IPS-11a (cell line): ENCODE measurements around the gene ATG4A.

Experiments
- H3K4me3 ChIP-seq: one replicate; pipeline ENCODE4 v1.5.1; 2013; ENCODE audit warnings: low read depth, low read length, control low read depth

The ATG4A gene

GRCh38 chrX:108091264-108091877 is at the start of gene ATG4A, which contains the start of gene PSMD10:
ATG4A (plus strand) TSS chrX:108091778; CDS start chrX:108091827, 49 bp downstream.
PSMD10 (minus strand) TSS chrX:108091542; CDS start chrX:108091520, 22 bp downstream.
- peak within 1 kb of the TSS; percentile 69 for H3K4me3 ChIP-seq

- no peak within 1 kb of the TSS for H3K4me3 ChIP-seq
These were observed 46.9 kb upstream of the ATG4A start, which contains the start of gene VSIG1 for GRCh38 chrX:108044554-108045256. VSIG1 (plus strand) TSS chrX:108045065; CDS start chrX:108045131, 66 bp downstream.

GRCh38 chrX:108049649-108050048 is 41.9 kb upstream of the ATG4A start:
- H3K4me3 ChIP-seq = no peak overlapping the region

- H3K4me3 ChIP-seq = no peak overlapping the region
These were observed 38.4 kb upstream of the ATG4A start for GRCh38 chrX:108053218-108053617.

- no peak overlapping the region for H3K4me3 ChIP-seq
These were observed 36.0 kb upstream of the ATG4A start for GRCh38 chrX:108055546-108055945.

GRCh38 chrX:108059801-108060200 is 31.8 kb upstream of the ATG4A start:
- no peak overlapping the region for H3K4me3 ChIP-seq

- no peak overlapping the region for H3K4me3 ChIP-seq
These were observed 27.6 kb upstream of the ATG4A start for GRCh38 chrX:108064001-108064400.

- no peak overlapping the region for H3K4me3 ChIP-seq
These were observed 27.0 kb upstream of the ATG4A start for GRCh38 chrX:108064613-108065012.

- no peak overlapping the region for H3K4me3 ChIP-seq
These were observed 23.5 kb upstream of the ATG4A start for GRCh38 chrX:108068121-108068520.

GRCh38 chrX:108070891-108071290 is 20.7 kb upstream of the ATG4A start:
- H3K4me3 ChIP-seq = no peak overlapping the region

GRCh38 chrX:108071578-108071977 is 20.0 kb upstream of the ATG4A start:
- no peak overlapping the region for H3K4me3 ChIP-seq

- H3K4me3 ChIP-seq = no peak overlapping the region
These were observed 18.8 kb upstream of the ATG4A start for GRCh38 chrX:108072746-108073145.

- no peak overlapping the region for H3K4me3 ChIP-seq
These were observed 10.5 kb upstream of the ATG4A start for GRCh38 chrX:108081110-108081509.

GRCh38 chrX:108087792-108088191 is 3.8 kb upstream of the ATG4A start:
- H3K4me3 ChIP-seq = no peak overlapping the region

- no peak overlapping the region for H3K4me3 ChIP-seq
These were observed 3.1 kb upstream of the ATG4A start for GRCh38 chrX:108088511-108088910.

GRCh38 chrX:108090491-108091263 is 901 bp upstream of the ATG4A start:
- H3K4me3 ChIP-seq = peak overlapping the region; percentile 69

- H3K4me3 ChIP-seq = peak overlapping the region; percentile 69
These were observed 307 bp downstream of the ATG4A start for GRCh38 chrX:108091878-108092291.

- H3K4me3 ChIP-seq = no peak overlapping the region
These were observed 5.8 kb downstream of the ATG4A start for GRCh38 chrX:108097380-108097779.

- H3K4me3 ChIP-seq = no peak overlapping the region
These were observed 13.9 kb downstream of the ATG4A start for GRCh38 chrX:108105473-108105872.

- H3K4me3 ChIP-seq = no peak overlapping the region
These were observed 23.0 kb downstream of the ATG4A start for GRCh38 chrX:108114541-108114940.

- H3K4me3 ChIP-seq = no peak overlapping the region
These were observed 26.4 kb downstream of the ATG4A start for GRCh38 chrX:108117988-108118387.

- H3K4me3 ChIP-seq = no peak overlapping the region
These were observed 29.7 kb downstream of the ATG4A start for GRCh38 chrX:108121291-108121690.
